HCT116 (cell line): ENCODE results near the gene RNF8. TPM values are rescaled to one million over a fixed set of nuclear protein-coding genes. Genes with fewer than 3 reads are reported as not detected.

ENCODE experiments used
- ATAC-seq: fragments of 200-7000 bp; cut with Tn5 transposase; 2 replicates; pipeline ENCODE4 v1.9.1; 2020; ENCODE audit warnings: mild to moderate bottlenecking, moderate library complexity
- BruUV-seq: library from RNA; stranded (reverse); fragments of 400-500 nt; replicated peaks from 2 replicates; lab custom pipeline; 2021; lab: Mats Ljungman, UMichigan
- CTCF ChIA-PET: fragments of 300-600 bp; sonication (Branson Sonifier 250); formaldehyde crosslinking; loops from one replicate; lab custom pipeline; 2021; ENCODE audit warnings: antibody characterized with exemption; lab: Charles Lee
- POLR2A ChIA-PET: fragments of 300-600, 350-600 bp; sonication (Branson Sonifier 250); formaldehyde crosslinking; loops from one replicate; lab custom pipeline; 2021; ENCODE audit warnings: antibody characterized with exemption; lab: Charles Lee
- RAD21 ChIA-PET, 2 experiments: fragments of 300-600 bp; sonication (Branson Sonifier 250); formaldehyde crosslinking; loops; one replicate each; lab custom pipeline; 2023; ENCODE audit warnings: low total read pairs in 2 of 2; ENCODE audit not compliant: uncharacterized antibody in 2 of 2, unreplicated experiment in 2 of 2, low non-redundant PET in 1 of 2; lab: Charles Lee
- DNase-seq: peaks from one replicate; pipeline ENCODE4 v3.0.0-alpha.2; 2010; ENCODE audit warnings: low read depth, low spot score
- H2AFZ ChIP-seq: fragments of 200-600 bp; shearing (Covaris generic), sonication (generic); 2 replicates; pipeline ENCODE4 v1.6.1; 2017; ENCODE audit warnings: low read depth, mixed run types, mixed read lengths, antibody characterized with exemption, low read length; ENCODE audit not compliant: poor library complexity, severe bottlenecking
- H3K27ac ChIP-seq: 2 replicates; pipeline ENCODE4 v1.5.1; 2012; ENCODE audit warnings: low read depth, low read length
- H3K27me3 ChIP-seq: fragments of 200-600 bp; sonication (generic); 2 replicates; pipeline ENCODE4 v1.6.1; 2016; ENCODE audit warnings: mixed run types, low read length, mixed read lengths; ENCODE audit not compliant: insufficient read depth
- H3K36me3 ChIP-seq, 2 experiments: fragments of 200-500 bp in 1 of 2; fragments of 200-600 bp in 1 of 2; sonication (Bioruptor generic) in 1 of 2; sonication (generic) in 1 of 2; 2 replicates each; pipeline versions ENCODE4 v1.5.1 to v1.6.1; 2014 to 2016; ENCODE audit warnings: low read length in 2 of 2, inconsistent platforms in 1 of 2, mixed read lengths in 1 of 2, mixed run types in 1 of 2; ENCODE audit not compliant: insufficient read depth in 2 of 2, control insufficient read depth in 1 of 2
- H3K4me1 ChIP-seq, 2 experiments: fragments of 200-600 bp in 1 of 2; sonication (generic) in 1 of 2; 2 replicates each; pipeline versions ENCODE4 v1.5.1 to v1.6.1; 2012 to 2017; ENCODE audit warnings: low read length in 2 of 2, inconsistent platforms in 1 of 2, mild to moderate bottlenecking in 1 of 2, mixed read lengths in 1 of 2, mixed run types in 1 of 2, moderate library complexity in 1 of 2; ENCODE audit not compliant: insufficient read depth in 2 of 2, control insufficient read depth in 1 of 2
- H3K4me2 ChIP-seq: fragments of 200-600 bp; sonication (generic); 2 replicates; pipeline ENCODE4 v1.6.1; 2017; ENCODE audit warnings: mixed run types, low read length, mixed read lengths
- H3K4me3 ChIP-seq, 2 experiments: fragments of 200-600 bp in 1 of 2; sonication (generic) in 1 of 2; replicated peaks in 1 of 2; 2 replicates each; pipeline ENCODE4 v1.5.1; 2011 to 2016; ENCODE audit warnings: low read length in 2 of 2, control low read depth in 1 of 2, low read depth in 1 of 2, mild to moderate bottlenecking in 1 of 2, mixed read lengths in 1 of 2, mixed run types in 1 of 2
- H3K79me2 ChIP-seq: fragments of 200-600 bp; sonication (generic); 2 replicates; pipeline ENCODE4 v1.6.1; 2017; ENCODE audit warnings: mild to moderate bottlenecking, mixed run types, low read length, moderate library complexity, mixed read lengths; ENCODE audit not compliant: insufficient read depth
- H3K9ac ChIP-seq: fragments of 200-600 bp; sonication (generic); 2 replicates; pipeline ENCODE4 v1.6.1; 2016; ENCODE audit warnings: low read length, mixed read lengths
- H3K9me2 ChIP-seq: fragments of 200-600 bp; sonication (generic), shearing (Covaris generic); 2 replicates; pipeline ENCODE4 v1.6.1; 2017; ENCODE audit warnings: mixed run types, mild to moderate bottlenecking, moderate library complexity; ENCODE audit not compliant: insufficient read depth
- H3K9me3 ChIP-seq, 2 experiments: fragments of 200-500 bp in 1 of 2; fragments of 200-600 bp in 1 of 2; sonication (Bioruptor generic) in 1 of 2; sonication (generic) in 1 of 2; 2 replicates each; pipeline ENCODE4 v1.6.1; 2014 to 2017; ENCODE audit warnings: low read length in 2 of 2, mixed read lengths in 2 of 2, inconsistent platforms in 1 of 2, low read depth in 1 of 2, mild to moderate bottlenecking in 1 of 2, mixed run types in 1 of 2, moderate library complexity in 1 of 2; ENCODE audit not compliant: control insufficient read depth in 1 of 2, insufficient read depth in 1 of 2
- H4K20me1 ChIP-seq: fragments of 200-600 bp; sonication (generic), shearing (Covaris generic); 2 replicates; pipeline ENCODE4 v1.6.1; 2017; ENCODE audit warnings: mixed run types, mild to moderate bottlenecking, moderate library complexity; ENCODE audit not compliant: insufficient read depth
- ATF3 ChIP-seq: IDR thresholded peaks from 2 replicates; pipeline ENCODE4 v1.6.1; 2012
- CBX3 ChIP-seq: IDR thresholded peaks from 2 replicates; pipeline ENCODE4 v1.6.1; 2012; ENCODE audit warnings: low read depth
- CTCF ChIP-seq, 3 experiments: fragments of 200-600 bp in 1 of 3; sonication (generic) in 1 of 3; IDR thresholded peaks in 2 of 3; conservative IDR thresholded peaks in 1 of 3; 2 replicates each; pipeline ENCODE4 v1.5.1; 2012 to 2017; ENCODE audit warnings: low read depth in 2 of 3, low read length in 2 of 3, antibody characterized with exemption in 1 of 3, borderline replicate concordance in 1 of 3, control low read depth in 1 of 3, mild to moderate bottlenecking in 1 of 3, mixed read lengths in 1 of 3, mixed run types in 1 of 3, moderate library complexity in 1 of 3; ENCODE audit not compliant: insufficient read depth in 1 of 3
- EGR1 ChIP-seq: IDR thresholded peaks from 2 replicates; pipeline ENCODE4 v1.6.1; 2012; ENCODE audit warnings: low read depth
- ELF1 ChIP-seq: IDR thresholded peaks from 2 replicates; pipeline ENCODE4 v1.6.1; 2012; ENCODE audit warnings: low read depth, borderline replicate concordance
- EZH2 ChIP-seq: fragments of 200-600 bp; sonication (generic); IDR thresholded peaks from 2 replicates; pipeline ENCODE4 v1.6.1; 2017; ENCODE audit warnings: antibody characterized with exemption, mixed run types
- EZH2phosphoT487 ChIP-seq: fragments of 200-600 bp; IDR thresholded peaks from 2 replicates; pipeline ENCODE4 v1.6.1; 2018; ENCODE audit warnings: antibody characterized with exemption, borderline replicate concordance
- FOSL1 ChIP-seq: IDR thresholded peaks from 2 replicates; pipeline ENCODE4 v1.6.1; 2012; ENCODE audit warnings: low read depth
- JUND ChIP-seq: IDR thresholded peaks from 2 replicates; pipeline ENCODE4 v1.6.1; 2012
- MAX ChIP-seq: IDR thresholded peaks from 2 replicates; pipeline ENCODE4 v1.6.1; 2012
- POLR2A ChIP-seq: IDR thresholded peaks from 2 replicates; pipeline ENCODE4 v1.7.0; 2011; ENCODE audit warnings: borderline replicate concordance; ENCODE audit not compliant: insufficient read depth, insufficient read length; ENCODE audit errors: extremely low read depth
- RAD21 ChIP-seq: IDR thresholded peaks from 2 replicates; pipeline ENCODE4 v1.6.1; 2012; ENCODE audit warnings: low read depth, mild to moderate bottlenecking
- SIN3A ChIP-seq: IDR thresholded peaks from 2 replicates; pipeline ENCODE4 v1.6.1; 2012; ENCODE audit warnings: low read depth
- SRF ChIP-seq: IDR thresholded peaks from 2 replicates; pipeline ENCODE4 v1.6.1; 2012; ENCODE audit warnings: low read depth
- TCF7L2 ChIP-seq: IDR thresholded peaks from 2 replicates; pipeline ENCODE4 v1.7.0; 2011; ENCODE audit warnings: borderline replicate concordance, inconsistent platforms; ENCODE audit not compliant: insufficient read depth, insufficient read length; ENCODE audit errors: extremely low read depth
- YY1 ChIP-seq: IDR thresholded peaks from 2 replicates; pipeline ENCODE4 v1.6.1; 2011; ENCODE audit warnings: low read length, low read depth, moderate library complexity, mild to moderate bottlenecking; ENCODE audit not compliant: insufficient replicate concordance; ENCODE audit errors: extremely low read depth
- ZBTB33 ChIP-seq: IDR thresholded peaks from 2 replicates; pipeline ENCODE4 v1.6.1; 2011; ENCODE audit warnings: mild to moderate bottlenecking, low read length, moderate library complexity; ENCODE audit not compliant: insufficient replicate concordance; ENCODE audit errors: extremely low read depth
- ZFX ChIP-seq: fragments of 450-650 bp; IDR thresholded peaks from 2 replicates; pipeline ENCODE4 v1.6.1; 2017
- ZNF274 ChIP-seq: fragments of 200-500 bp; sonication (Bioruptor generic); IDR thresholded peaks from 2 replicates; pipeline ENCODE4 v1.6.1; 2014; ENCODE audit warnings: mild to moderate bottlenecking, low read depth, low read length, inconsistent platforms
- intact Hi-C: fragments of 100-400 bp; cut with micrococcal nuclease; formaldehyde crosslinking; loops from 2 replicates; pipeline ENCODE4 v1.10.0; 2022
- total RNA-seq: library from RNA; stranded (reverse); gene quantifications from one replicate; pipeline ENCODE4 v1.2.1, GENCODE V29; 2021; ENCODE audit not compliant: unreplicated experiment

RNF8 gene
- total RNA-seq, 1 experiment from 2014 or later: 28.0 TPM

- Histone ChIP-seq H3K27me3 (no peaks in the 10 kb centered on the region), H3K9me2 (no peaks in the 10 kb centered on the region), H2AFZ (no peak overlapping the region), H3K27ac (no peak overlapping the region), H3K9me3 (no peaks in the 10 kb centered on the region), H3K9ac (no peak overlapping the region), H3K79me2 (no peaks in the 10 kb centered on the region), H3K4me3 (no peak overlapping the region), H4K20me1 (no peaks in the 10 kb centered on the region), H3K4me2 (no peak overlapping the region), H3K4me1 (no peaks in the 10 kb centered on the region), H3K36me3 (no peaks in the 10 kb centered on the region)
- no peak for TF ChIP-seq ZFX
- no peak for TF ChIP-seq RAD21
- TF ChIP-seq ZBTB33: no peak
- TF ChIP-seq MAX: no peak
- TF ChIP-seq TCF7L2: no peak
- no peak for TF ChIP-seq SRF
- TF ChIP-seq JUND: no peak
- TF ChIP-seq EZH2: no peak
- TF ChIP-seq EZH2phosphoT487: no peak
- no peak for TF ChIP-seq EGR1
- no peak for TF ChIP-seq ZNF274
- no peak for TF ChIP-seq CTCF (IDR thresholded peaks at IDR 0.05 in 2 of 3, conservative IDR thresholded peaks at IDR 0.05 in 1 of 3; ENCODE audit: borderline replicate concordance in 1 of 3, insufficient read depth in 1 of 3, low read depth in 2 of 3, low read length in 2 of 3)
- no peak for TF ChIP-seq YY1
- no peak for TF ChIP-seq ELF1
- TF ChIP-seq ATF3: no peak
- no peak for TF ChIP-seq FOSL1
- no peak for TF ChIP-seq SIN3A
- TF ChIP-seq CBX3: no peak
- TF ChIP-seq POLR2A: no peak
- ChIA-PET RAD21 (no interaction called here), POLR2A (no interaction called here), CTCF (interaction anchor here (2.1 kb wide), 1 partner anchor 18 kb away, joined by 9 read pairs; no protein-coding TSS in a partner anchor)
- no TSS peak for BruUV-seq
- DNase-seq (no peak), ATAC-seq (no peak)
- intact Hi-C loops: loop anchor here (5.0 kb wide), 1 partner anchor 291 kb away; no protein-coding TSS in a partner anchor
Observed at GRCh38 chr6:37308069-37308815, 45.5 kb upstream of the RNF8 start.
